Purkinje cell (primary cell): ENCODE data around the gene RABGGTA. TPM values are rescaled to one million over a fixed set of nuclear protein-coding genes. Genes with fewer than 3 reads are reported as not detected.

Experiments
- polyA plus RNA-seq: library from polyadenylated mRNA; unstranded; fragments of >200 nt; fragmentation: Nextera tagmentation; gene quantifications from 2 replicates; pipeline ENCODE4 v1.2.1, GENCODE V29; 2014

The RABGGTA gene, protein sequence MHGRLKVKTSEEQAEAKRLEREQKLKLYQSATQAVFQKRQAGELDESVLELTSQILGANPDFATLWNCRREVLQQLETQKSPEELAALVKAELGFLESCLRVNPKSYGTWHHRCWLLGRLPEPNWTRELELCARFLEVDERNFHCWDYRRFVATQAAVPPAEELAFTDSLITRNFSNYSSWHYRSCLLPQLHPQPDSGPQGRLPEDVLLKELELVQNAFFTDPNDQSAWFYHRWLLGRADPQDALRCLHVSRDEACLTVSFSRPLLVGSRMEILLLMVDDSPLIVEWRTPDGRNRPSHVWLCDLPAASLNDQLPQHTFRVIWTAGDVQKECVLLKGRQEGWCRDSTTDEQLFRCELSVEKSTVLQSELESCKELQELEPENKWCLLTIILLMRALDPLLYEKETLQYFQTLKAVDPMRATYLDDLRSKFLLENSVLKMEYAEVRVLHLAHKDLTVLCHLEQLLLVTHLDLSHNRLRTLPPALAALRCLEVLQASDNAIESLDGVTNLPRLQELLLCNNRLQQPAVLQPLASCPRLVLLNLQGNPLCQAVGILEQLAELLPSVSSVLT
- polyA plus RNA-seq, result 13.6 and 17.3 TPM in 2 replicates

GRCh38 chr14:24271134-24271833, at the start of gene RABGGTA:
TSS of gene RABGGTA (minus strand) at chr14:24271597. CDS start at chr14:24271115, 482 bp downstream.

GRCh38 chr14:24310646-24311604, 39.5 kb upstream of the RABGGTA start, which contains the start of gene LTB4R:
TSS of gene LTB4R (plus strand) at chr14:24311502. CDS start at chr14:24315652, 4,150 bp downstream.

GRCh38 chr14:24309538-24310264, 38.3 kb upstream of the RABGGTA start, which contains the start of gene LTB4R2:
TSS of gene LTB4R2 (plus strand) at chr14:24310140. CDS start at chr14:24310665, 525 bp downstream.

DNA sequence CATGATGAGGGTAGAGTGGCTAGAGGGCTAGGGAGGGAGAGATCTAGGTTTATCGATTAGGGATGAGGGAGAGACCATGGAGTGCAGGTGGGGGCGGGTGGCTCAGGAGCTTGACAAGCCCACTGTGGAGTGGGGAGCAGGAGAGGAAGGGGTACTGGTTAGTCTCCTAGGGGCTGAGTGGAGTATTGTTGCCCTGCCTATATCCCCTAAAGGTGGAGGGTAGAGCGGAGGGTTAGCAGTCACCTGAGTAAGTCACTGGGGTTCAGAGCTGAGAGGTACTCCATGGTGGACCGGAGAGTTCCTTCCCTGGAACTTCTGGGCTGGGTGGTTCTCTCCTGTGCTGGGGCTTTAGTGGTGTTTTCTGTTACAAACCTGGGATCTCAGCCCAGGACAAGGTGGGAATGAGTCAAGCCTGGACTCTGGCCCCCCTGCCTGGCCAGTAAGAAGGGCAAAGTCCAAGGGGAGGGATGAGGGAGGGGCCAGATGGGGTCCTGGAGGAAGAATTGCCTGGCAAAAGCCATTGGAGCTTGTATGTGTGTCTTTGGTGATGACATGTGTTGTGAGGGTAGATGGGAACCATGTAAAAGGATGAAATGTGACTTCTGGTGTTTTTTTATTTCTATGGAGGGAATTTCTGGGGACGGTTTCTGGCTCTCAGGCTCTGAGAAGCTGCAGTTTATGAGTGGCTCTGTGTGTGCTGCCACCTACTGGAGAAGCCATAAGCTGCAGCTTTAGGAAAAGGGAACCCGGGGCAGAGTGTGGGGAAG, 36.4 kb upstream of the RABGGTA start, which contains the start of gene CIDEB:
CIDEB (minus strand) TSS at position 403 of the 767 bp plus-strand sequence; CDS start at position 284, 119 bp downstream.

DNA sequence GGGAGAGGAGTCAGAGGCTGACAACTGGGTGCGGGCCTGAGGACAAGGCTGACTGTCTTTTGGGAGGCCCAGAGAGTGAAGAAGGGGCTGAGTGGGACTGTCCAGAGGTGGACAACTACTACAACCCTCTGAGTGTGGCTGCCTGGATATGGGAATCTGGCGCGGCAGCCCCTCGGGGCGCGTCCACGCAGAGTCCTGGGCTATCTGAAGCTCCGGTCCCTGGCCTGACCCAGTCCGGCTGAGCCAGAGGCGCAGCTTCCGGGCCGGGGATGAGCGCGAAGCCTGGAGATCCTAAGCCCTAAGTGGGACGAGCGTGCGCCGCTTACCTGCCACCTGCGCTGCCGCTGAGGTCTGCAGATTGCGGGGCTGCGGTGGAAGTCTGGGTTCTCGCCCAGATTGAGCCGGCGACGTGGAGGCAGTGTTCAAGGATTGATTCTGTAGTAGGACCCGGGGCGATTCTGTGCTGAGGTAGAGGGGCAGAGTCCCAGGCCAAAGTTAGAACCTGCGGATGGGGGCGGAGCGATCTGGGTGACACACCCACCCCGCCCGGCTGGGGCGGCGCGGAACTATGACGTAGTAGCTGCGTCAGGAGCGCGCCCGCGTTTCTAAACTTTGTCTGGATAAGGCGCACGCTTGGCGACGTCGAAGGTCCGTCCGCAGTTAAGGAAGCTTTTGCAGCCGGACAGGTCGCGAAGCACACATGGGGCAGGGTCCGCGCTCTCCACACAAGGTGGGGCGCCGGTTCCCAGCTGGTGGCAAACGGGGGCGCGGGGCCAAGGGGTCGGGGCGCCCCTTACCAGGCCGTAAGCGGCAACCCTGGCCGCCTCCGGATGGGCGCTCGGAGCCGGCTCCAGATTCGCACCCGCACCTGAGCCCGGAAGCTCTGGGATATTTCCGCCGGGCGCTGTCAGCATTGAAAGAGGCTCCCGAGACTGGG, 28.1 kb upstream of the RABGGTA start, which contains the start of the genes DHRS1 and NOP9:
DHRS1 (minus strand) TSS at position 526 of the 937 bp plus-strand sequence. CDS start 674 bp downstream, outside the sequence.
NOP9 (plus strand) TSS at position 596 of the 937 bp plus-strand sequence; CDS start at position 701, 105 bp downstream.

DNA sequence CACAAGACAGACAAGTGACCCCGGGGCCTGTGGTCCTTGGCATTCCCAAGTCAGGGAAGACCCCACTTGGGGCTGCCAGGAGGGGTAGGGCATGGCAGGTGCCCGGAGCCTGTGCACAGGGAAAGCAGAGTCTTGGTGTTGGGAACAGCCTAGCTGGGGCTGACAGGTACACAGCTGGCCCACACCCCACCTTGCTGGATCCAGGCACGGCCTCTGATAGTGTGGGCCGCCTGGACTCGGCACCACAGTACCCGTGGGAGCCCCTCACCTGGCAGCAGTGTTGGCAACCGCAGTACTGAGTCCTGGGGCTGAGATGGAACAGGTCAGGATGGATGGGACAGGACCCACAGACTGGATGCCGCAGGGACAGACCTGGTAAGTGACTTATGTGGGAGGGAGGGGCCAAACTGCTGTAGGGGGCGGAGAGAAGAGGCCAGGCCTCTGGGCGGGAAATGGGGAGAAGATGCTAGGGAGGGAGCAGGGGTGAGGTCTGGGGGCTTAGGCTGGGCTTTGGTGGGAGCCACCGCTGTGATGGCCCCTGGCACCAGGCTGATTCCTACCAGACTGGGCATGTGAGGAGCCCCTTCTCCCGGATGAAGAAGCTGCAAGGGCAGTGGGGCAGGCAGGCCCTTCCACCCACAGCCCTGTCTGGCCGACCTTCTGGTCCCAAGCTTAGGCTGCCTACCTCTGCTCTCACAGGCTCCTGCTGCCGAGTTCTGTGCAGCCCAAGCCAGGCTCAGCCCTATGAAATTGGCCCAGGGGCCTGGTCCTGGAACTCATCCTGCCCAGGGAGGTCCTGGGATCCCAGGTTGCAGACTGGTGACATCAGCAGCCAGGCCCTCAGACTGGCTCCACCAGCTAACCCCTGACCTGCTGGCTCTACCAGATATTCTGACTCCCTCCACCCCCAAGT, 8.3 kb downstream of the RABGGTA start, which contains the start of gene TGM1:
TGM1 (minus strand) TSS at position 357 of the 913 bp plus-strand sequence. CDS start 825 bp downstream, outside the sequence.

GRCh38 chr14:24232645-24233537, 38.5 kb downstream of the RABGGTA start, which contains the start of gene GMPR2:
TSS of gene GMPR2 (plus strand) at chr14:24232929. CDS start at chr14:24233254, 325 bp downstream.

GRCh38 chr14:24232121-24232644, 39.2 kb downstream of the RABGGTA start, which contains the start of gene NEDD8:
TSS of gene NEDD8 (minus strand) at chr14:24232367. CDS start at chr14:24232267, 100 bp downstream.

Other genes starting within 250 kb of the RABGGTA start
- 0.52 and 1.0 TPM in 2 replicates for gene CARMIL3, start 219.6 kb downstream of the RABGGTA start, polyA plus RNA-seq
- gene CPNE6, start 200.0 kb downstream of the RABGGTA start, polyA plus RNA-seq, result 30.4 and 42.2 TPM in 2 replicates
- gene PCK2, start 177.3 kb downstream of the RABGGTA start, polyA plus RNA-seq, result 1.2 TPM in 1 of 2 replicates, not detected in the other
- 9.2 and 10.2 TPM in 2 replicates for gene DCAF11, start 156.8 kb downstream of the RABGGTA start, polyA plus RNA-seq
- 0.27 TPM in 1 of 2 replicates, not detected in the other for gene NRL, start 156.6 kb downstream of the RABGGTA start, polyA plus RNA-seq
- not detected in 2 replicates for gene FITM1, start 140.9 kb downstream of the RABGGTA start, polyA plus RNA-seq
- 104 and 112 TPM in 2 replicates for gene PSME1, start 135.4 kb downstream of the RABGGTA start, polyA plus RNA-seq
- gene EMC9, start 130.0 kb downstream of the RABGGTA start, polyA plus RNA-seq, result 21.2 and 22.7 TPM in 2 replicates
- gene PSME2, start 125.0 kb downstream of the RABGGTA start, polyA plus RNA-seq, result 117 and 133 TPM in 2 replicates
- gene RNF31, start 124.1 kb downstream of the RABGGTA start, polyA plus RNA-seq, result 15.5 and 28.7 TPM in 2 replicates
- gene IRF9, start 110.3 kb downstream of the RABGGTA start, polyA plus RNA-seq, result 5.3 and 7.2 TPM in 2 replicates
- 6.9 and 12.6 TPM in 2 replicates for gene REC8, start 99.5 kb downstream of the RABGGTA start, polyA plus RNA-seq
- 11.9 and 14.7 TPM in 2 replicates for gene IPO4, start 82.8 kb downstream of the RABGGTA start, polyA plus RNA-seq
- 16.9 and 18.7 TPM in 2 replicates for gene TM9SF1, start 76.2 kb downstream of the RABGGTA start, polyA plus RNA-seq
- not detected in 2 replicates for gene TSSK4, start 65.9 kb downstream of the RABGGTA start, polyA plus RNA-seq
- 36.2 and 56.5 TPM in 2 replicates for gene CHMP4A, start 58.1 kb downstream of the RABGGTA start, polyA plus RNA-seq
- gene MDP1, start 55.5 kb downstream of the RABGGTA start, polyA plus RNA-seq, result 35.8 and 55.7 TPM in 2 replicates
- gene NEDD8, start 39.2 kb downstream of the RABGGTA start, polyA plus RNA-seq, result 1,309 and 1,370 TPM in 2 replicates
- 57.3 and 98.9 TPM in 2 replicates for gene GMPR2, start 38.7 kb downstream of the RABGGTA start, polyA plus RNA-seq
- gene TINF2, start 29.0 kb downstream of the RABGGTA start, polyA plus RNA-seq, result 21.3 and 23.5 TPM in 2 replicates
- gene TGM1, start 8.4 kb downstream of the RABGGTA start, polyA plus RNA-seq, result not detected in 2 replicates
- 7.7 and 15.5 TPM in 2 replicates for gene DHRS1, start 28.2 kb upstream of the RABGGTA start, polyA plus RNA-seq
- gene NOP9, start 28.3 kb upstream of the RABGGTA start, polyA plus RNA-seq, result 3.4 and 5.3 TPM in 2 replicates
- 3.6 TPM in 1 of 2 replicates, not detected in the other for gene CIDEB, start 36.4 kb upstream of the RABGGTA start, polyA plus RNA-seq
- 0.86 TPM in 1 of 2 replicates, not detected in the other for gene LTB4R2, start 38.5 kb upstream of the RABGGTA start, polyA plus RNA-seq
- gene LTB4R, start 39.9 kb upstream of the RABGGTA start, polyA plus RNA-seq, result 0.79 and 1.8 TPM in 2 replicates
- 0.99 TPM in 1 of 2 replicates, not detected in the other for gene ADCY4, start 63.5 kb upstream of the RABGGTA start, polyA plus RNA-seq
- not detected in 2 replicates for gene RIPK3, start 68.4 kb upstream of the RABGGTA start, polyA plus RNA-seq
- 0.81 and 6.9 TPM in 2 replicates for gene NFATC4, start 96.6 kb upstream of the RABGGTA start, polyA plus RNA-seq
- gene NYNRIN, start 127.4 kb upstream of the RABGGTA start, polyA plus RNA-seq, result 0.05 and 0.87 TPM in 2 replicates
- 2.9 and 5.2 TPM in 2 replicates for gene CBLN3, start 158.1 kb upstream of the RABGGTA start, polyA plus RNA-seq
- gene KHNYN, start 158.4 kb upstream of the RABGGTA start, polyA plus RNA-seq, result 0.28 and 0.52 TPM in 2 replicates
- gene SDR39U1, start 171.2 kb upstream of the RABGGTA start, polyA plus RNA-seq, result 100 and 109 TPM in 2 replicates
- not detected in 2 replicates for gene CMA1, start 236.7 kb upstream of the RABGGTA start, polyA plus RNA-seq